Hematopoietic multipotent progenitor cell treated with erythropoietin and hydrocortisone succinate and interleukin-3 and kit ligand, for 17 days (in vitro differentiated cells): Measurements from ENCODE around the gene FREM3.

Experiments
- DNase-seq: peaks from one replicate; pipeline ENCODE4 v3.0.0-alpha.2; 2015; ENCODE audit warnings: low spot score

FREM3 gene

DNA sequence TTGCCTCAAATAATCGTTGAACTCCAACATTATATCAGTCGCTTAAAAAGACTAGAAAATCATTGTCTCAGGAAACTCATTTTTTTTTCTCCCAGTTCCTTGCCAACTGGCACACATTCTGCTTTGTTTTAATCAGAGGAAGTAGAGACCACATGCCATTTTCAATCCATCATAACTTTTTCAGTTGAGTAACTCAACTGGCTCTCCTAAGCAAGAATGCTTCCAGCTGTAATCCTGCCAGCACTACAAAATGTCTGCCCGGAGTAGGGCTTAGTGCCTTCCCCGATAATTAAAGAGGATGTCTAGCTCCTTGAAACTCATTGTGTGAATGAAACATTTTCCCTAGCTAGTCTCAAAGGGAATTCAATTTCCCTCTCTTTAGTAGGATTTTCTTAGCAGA, 33.0 kb downstream of the FREM3 start:
- no peak for DNase-seq

DNA sequence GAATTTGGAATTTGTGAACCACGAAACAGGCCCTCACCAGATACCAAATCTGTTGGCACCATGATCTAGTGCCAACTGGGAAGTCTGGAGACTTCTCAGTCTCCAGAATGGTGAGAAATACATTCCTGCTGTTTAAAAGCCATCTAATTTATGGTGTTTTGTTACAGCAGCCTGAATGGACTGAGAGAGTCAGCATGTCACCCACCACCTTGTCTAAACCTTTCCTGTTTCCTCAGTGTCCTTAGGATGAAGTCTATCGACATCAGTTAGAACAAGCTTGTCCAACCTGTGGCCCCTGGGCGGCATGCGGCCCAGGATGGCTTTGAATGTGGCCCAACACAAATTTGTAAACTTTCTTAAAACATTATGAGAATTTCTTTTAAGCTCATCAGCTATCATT, 42.1 kb downstream of the FREM3 start:
- DNase-seq, result no peak

DNA sequence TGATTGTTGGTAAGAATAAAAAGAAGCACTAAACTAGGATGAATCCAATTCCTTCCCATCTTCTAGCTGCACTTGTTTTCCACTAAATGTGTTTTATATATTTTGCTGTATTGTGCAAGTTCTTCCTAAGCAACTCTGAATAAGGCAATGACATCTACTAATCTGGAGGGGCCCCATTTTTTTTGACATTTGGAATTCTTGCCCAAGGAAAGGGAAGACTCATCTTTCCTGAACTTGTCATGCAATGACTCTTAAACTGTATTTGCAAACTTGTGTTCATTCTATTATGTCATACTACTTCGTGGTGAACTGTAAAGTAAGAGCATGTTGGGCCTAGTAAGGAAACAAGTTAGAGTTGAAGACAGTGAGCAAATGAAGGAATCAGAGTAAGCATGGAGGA, 45.9 kb downstream of the FREM3 start:
- no peak for DNase-seq

DNA sequence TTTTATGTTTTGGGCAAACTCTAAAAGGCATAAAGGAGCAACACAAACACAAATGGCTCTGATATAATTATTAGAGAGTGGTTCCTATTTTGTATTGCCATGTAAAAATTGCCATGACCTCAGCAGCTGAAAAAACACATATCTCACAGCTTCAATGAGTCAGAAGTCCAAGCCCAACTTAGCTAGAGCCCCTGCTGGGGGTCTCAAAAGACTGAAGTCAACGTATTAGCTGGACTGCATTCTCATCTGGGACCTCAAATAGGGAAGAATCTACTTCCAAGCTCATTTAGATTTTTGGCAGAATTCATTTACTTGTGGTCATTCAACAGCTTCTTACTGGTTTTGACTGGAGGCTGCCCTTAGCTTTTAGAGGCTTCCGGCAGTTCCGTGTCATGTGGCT, 47.4 kb downstream of the FREM3 start:
- DNase-seq, result no peak

DNA sequence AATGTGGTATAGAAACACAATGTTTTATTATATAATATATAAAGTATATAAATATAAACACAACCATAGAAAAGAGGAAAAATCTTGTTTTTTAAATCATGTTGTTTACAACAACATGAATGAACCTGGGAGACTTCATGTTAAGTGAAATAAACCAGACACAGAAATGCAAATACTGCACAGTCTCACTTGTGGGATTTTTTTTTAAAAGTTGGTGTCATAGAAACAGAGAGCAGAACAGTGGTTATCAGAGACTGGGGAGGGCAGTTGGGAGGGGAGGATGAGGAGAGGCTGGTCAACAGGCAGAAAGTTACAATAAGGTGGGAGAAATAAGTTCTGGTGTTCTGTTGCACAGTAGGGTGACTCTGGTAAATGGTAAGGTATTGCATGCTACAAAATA, 57.1 kb downstream of the FREM3 start:
- no peak for DNase-seq

DNA sequence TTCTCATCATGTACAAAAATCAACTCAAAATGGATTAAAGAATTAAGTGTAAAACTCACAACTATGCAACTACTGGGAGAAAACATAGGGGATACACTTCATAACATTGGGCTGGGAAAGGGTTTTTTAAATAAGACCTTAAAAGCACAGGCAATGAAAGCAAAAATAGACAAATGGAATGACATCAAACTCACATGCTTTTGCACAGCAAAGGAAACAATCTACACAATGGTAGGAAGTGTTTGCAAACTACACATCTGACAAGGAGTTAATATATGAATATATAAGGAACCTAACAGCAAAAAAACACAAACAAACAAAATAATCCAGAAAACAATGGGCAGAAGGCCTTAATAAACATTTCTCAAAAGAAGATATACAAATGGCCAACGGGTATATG, 57.9 kb downstream of the FREM3 start:
- DNase-seq, result no peak

DNA sequence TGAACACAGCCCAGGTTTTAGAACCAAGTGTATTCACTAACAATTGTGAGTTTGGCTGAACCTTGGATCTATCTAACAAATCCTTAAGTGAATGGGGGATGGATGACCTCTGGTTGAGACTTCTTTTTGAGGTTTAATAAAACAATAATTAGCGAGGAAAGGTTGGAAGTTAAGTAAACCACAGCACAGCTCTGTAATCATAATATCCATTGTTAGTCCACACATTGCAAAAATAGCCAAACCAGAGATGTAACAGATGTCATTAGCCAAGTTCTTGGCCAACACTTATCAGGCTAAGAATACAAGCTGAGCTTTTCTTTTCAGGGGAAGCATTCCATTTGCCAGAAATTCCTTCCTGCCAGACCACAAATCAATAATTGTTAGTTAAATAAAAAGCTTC, 59.1 kb downstream of the FREM3 start:
- DNase-seq, result no peak

DNA sequence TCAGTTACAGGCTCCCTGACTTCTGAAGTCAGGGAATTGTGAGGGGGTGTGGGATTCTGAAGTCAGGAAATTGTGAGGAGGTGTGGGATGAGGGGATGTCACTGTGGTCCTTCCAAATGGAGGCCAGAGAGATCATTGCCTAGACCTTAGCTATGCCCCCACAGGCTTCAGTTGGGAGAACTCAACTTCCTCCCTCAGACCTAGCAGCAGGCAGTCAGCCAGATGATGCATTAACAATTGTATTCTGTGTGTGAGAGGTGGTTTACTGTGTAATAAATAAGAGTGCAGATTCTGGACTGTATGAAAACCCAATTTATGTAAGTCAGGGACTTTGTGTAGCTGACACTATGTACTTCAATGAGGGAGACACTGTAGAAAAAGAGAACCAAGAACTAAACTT, 65.7 kb downstream of the FREM3 start:
- no peak for DNase-seq

DNA sequence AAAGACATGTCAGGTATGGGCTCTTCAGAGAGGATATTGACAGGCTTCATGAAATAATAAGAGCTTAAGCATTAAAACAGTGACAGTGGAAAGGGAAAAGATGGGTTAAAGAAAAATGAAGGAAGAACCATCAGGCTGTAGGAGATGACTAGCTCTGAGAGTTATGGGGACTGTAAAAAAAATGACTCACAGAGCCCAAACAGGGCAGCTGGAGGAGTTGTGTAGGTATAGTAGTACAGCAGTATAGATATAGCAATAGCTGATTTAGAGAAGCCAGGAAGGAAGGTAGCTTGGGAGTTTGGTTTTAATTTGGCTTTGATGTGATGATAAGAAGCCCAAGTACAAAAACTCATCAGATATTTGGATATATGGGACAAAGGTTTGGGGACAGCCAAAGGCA, 66.6 kb downstream of the FREM3 start:
- DNase-seq, result no peak

DNA sequence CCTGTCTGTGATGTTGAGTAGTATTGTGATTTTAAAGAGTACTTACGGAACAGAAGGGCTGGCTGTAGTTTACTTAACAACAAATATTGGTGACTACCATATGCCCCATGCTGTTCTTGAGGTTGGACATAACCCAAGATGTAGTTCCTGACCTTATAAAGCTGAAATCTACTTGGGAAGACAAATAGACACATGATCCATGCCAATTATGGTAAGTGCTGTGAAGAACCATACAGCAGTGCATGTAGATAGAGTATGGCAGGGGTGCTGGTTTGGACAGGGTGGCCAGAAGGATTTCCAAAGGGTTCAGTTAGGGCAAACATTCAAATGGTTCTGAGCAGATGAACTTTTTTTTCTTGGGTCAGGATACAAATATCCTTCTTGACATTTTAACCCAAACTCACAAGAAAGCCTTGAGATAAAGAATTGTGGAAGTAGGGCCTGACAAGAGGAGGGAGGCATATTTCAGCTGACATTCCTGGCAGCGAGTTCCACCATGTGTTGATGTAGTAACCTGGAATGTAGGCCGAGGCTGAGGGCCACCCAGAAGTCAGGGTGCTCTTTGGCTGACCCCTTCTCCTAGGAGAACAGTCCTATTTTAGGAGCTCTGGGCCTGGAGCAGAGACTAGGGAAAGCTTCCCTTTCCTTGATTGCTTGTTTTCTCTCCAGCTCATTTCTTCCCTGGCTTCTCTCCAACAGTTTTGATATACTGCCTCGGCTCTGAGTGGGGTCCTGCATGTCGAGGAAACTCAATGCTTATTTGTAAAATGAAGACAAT, 74.2 kb downstream of the FREM3 start:
- no peak for DNase-seq

DNA sequence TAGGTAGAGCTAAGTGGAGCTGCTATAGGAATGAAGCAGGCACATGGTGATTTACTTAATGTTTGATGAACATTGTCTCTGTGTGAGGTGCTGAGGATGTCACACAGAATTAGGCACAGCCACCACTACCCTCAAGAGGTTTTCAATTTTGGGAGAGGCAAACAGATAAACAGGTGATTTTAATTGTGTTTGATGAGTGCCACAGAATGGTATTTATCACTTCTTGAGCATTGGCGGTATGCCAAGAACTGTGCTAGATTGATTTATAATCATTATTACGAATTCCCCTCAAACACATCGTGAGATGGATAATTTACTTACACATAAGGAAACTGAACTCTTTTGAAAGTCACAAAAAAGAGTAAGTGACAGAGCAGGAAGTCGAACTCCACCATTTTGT, 74.8 kb downstream of the FREM3 start:
- DNase-seq, result no peak

DNA sequence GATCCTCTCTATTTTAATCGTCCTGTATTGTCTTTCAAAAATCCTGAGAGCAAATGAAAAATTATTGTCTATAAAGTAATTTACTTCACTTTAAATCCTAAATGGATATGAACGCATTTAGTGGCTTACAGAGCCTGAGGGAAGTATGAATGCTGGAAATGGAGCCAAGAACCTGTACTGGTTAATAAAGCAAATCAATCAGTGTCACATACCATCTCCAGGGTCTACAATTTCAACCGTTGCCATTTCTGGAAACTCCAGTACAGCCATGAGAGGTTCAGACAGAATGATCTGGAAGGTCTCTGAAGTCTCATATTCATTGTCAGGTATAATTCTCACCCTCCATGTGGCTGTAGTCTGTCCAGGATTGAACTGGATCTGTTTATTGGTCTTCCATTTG, 76.6 kb downstream of the FREM3 start:
- DNase-seq, result no peak

DNA sequence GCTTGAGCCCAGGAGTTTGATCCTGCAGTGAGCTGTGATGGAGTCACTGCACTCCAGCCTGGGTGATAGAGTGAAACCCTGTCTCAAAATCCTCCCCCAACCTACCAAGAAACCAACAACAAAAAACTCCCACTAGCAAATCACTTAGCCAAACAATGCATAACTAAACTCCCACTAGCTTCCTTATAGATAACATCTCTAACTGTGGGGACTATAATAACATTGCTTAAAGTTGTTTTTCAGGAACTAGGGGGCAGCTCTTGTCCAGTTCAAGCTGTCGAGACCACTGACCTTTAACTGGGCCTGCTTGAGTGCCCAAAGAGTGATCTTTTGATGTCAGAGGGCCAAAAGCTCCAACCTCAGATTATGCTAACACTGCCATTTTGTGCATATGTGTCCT, 81.7 kb downstream of the FREM3 start:
- DNase-seq, result no peak

DNA sequence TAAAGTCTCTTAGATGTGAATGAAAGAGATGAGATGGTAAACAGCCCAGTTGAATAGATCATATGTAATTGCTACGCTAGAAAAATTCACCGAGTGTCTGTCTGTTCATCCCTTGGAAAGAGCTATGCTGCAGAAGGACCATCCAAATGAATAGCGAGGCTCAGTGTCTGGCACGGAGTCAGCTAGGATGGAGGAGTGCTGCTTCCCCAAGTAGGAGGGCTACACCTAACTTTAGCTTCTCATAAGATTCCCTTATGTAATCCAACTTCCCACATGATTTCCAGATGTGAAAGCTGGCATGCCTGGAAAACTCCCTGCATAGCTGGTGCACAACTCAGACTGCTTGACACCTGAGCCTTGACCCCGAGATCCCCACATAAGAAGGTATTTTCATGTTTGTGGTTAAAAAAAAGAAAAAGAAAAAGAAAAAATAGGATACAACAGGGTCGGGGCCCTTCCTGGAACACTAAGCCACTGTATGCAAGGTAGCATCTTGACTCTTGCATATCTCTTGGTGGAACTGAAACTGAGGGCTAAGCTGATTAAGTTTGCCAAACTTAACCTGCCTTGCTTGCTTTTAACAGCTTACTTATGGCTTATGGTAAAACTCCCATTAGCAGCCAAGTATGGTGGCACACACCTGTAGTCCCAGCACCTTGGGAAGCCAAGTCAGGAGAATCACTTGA, 82.3 kb downstream of the FREM3 start:
- no peak for DNase-seq

DNA sequence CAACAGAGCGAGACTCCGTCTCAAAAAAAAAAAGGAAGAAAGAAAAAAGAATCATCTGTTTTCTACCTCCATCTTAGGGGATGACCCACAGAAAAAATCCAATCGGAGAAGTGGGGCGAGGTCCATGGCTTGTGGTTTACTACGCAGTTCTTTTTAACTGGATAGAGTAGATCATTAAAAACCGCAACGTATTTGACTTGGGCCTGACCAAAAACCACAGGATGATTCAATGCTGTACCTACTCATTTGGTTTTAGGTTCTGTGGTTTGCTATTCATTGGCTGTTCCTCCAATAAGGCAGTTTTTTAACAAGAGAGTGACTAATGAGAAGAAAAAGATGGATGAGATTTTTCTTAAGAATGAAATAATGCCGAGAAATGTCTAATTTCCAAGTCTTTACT, 83.7 kb downstream of the FREM3 start:
- no peak for DNase-seq

DNA sequence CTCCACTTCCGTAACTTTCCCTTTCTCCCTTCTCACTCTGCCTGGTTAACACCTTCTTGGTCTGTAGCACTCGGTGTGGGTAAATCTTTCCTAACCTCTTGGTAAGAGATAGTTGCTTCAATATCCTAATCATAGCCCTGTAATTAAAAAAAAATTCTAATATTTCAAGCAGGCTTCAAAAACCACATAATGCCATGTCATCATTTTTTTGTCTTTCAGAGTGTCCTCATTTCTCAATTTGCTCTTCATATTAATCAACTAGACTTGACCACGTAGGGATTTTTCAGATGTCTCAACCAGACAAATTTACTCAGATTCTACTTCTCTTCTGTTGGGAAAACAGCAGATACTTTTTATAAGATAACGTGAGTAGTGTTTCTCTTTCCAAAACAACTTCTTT, 91.0 kb downstream of the FREM3 start:
- no peak for DNase-seq

DNA sequence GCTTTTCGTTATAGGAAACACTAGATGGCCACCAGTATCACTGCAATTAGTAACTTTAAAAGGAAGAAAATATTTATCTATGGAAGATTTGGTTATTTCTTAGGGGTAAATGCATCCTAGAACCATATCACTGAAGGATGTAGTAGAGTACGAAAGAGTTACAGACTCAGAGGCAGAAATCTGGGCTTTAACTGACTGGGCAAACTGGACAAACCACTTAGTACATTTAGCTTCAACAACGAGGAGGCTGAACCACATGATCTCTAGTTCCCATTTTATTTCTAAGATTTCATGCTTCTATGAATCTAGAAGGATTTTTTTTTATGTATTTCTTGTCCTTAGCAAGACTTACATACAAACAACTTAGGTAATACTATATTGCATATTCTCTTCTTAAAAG, 94.0 kb downstream of the FREM3 start:
- DNase-seq, result no peak

DNA sequence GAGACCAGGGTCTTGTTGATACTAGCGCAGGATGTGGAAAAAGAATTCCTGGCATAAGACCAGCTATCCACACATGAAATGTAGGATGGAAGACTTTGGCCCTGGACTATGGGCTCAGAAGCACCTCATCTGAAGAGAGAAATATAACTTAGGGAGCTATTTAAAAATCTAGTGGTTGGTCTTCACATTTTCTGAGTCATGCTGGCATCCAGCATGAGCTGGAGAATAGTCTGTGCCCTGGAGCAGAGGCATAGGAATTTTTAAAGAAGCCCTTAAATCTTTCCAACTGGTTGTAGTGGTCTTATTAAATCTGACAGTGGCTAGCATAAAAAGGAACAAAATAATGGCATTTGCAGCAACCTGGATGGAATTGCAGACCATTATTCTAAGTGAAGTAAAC, 100.6 kb downstream of the FREM3 start:
- no peak for DNase-seq

DNA sequence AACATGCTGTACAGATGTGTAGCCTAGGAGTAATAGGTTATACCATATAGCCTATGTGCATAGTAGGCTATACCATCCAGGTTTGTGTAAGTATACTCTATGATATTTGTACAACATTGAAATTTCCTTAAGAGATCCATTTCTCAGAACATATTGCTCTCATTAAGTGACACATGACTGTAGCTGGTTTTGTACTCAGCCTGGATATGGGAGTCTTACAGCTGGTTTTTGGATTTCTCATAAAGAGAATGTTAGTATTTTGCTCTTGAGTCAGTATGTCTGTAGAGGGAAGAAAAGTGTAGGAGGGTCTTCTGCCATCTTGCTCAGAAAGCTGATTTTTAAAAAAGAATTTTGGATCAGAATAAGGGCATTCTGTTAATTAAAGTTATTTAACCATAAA, 101.7 kb downstream of the FREM3 start:
- DNase-seq, result no peak

DNA sequence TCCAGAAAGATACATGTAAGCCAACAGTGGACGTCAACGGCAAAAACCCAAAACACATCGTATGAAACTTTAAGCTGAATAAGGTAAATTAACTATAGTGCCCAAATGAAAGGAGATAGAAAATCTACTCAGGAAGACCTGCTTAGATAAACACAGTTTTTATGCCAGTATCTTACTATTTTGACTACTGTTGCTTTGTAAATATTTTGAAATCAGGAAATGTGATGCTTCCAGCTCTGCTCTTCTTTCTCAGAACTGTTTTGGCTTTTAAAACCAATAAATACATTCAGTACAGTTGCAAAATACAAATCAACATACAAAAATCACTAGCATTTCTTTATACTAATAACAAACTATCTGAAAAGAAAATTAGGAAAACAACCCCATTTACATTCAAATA, 103.2 kb downstream of the FREM3 start:
- DNase-seq, result no peak

DNA sequence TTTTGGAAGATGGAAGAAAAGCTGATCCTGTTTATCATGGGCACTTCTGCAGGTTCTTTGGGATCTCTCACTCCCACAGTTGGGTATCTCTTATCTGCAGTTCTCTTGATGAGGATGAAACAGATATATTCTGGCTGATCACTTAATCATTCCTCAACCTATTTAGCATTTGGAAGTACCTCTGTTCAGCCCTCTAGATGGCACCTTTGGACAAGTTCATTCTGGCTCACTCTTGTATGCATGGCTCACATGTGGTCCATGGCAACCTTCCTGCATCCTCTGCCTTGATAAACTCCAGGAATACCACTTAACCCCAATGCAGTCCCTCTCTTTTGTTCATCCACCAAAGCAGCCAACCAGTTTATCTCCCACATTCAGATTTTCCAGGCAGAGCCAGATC, 112.8 kb downstream of the FREM3 start:
- no peak for DNase-seq

DNA sequence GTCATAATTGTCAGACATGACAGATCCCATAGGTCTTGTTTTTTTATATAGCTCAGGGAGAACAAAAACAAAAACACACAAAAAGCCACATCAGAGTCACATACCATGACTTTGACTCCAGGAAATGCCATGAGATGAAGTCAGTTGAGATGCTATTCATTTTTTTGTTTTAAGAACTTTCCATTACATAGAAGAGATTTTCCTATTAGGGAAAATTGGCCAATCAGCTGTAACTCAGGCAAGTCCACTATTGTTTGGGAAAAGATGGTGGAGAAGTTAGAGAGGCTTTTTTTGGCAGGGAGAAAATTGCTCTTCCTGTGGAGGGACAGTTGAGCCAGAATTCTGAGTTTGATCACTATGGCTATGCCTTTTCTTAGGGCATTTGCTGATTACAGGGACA, 114.4 kb downstream of the FREM3 start:
- no peak for DNase-seq

DNA sequence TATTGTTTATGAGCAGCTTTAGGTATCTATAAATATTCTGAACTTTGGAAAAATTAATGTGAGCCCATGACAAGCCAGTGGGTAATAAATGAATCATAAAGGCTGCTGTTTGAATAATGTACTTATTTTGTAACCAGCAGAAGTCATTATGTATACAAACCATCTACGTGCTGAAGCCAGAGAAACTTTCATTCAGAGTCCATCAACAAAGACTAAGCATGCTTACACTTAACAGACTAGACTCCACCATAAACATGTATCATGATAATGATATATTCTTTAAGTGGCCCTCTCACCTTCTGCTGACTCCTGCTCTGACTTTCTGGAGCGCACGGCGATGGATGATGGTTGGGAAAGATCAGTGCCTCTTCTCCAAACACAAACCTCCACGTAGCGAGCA, 114.9 kb downstream of the FREM3 start:
- no peak for DNase-seq

DNA sequence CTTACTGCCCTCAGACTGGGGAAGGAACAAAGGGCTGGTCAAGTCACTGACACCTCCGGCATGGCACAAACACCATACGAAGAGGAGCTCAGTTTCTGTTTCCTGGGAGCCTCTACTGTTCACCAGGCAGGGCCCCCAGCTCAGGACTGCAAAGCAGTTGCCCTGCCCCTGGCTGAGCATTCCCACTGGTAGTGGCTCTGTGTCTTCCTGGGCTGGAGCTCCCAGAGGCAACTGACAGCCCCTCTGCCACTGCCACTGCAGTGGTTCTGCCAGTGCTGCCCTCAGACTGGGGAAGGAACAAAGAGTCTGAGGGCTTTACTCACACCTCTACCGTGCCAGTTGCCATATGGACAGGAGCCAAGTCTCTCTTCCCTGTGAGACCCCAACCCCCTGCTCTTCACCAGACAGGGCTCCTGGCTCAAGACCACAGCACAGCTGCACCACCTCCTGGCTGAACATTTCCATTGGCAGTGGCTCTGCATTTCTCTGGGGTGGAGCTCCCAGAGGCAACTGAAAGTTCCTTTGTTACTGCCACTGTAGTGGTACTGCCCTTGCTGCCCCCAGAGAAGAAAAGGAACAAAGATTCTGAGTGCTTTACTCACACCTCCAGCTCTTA, 119.0 kb downstream of the FREM3 start:
- DNase-seq, result no peak
